AG08396 (cell line): ENCODE results near the gene SORBS2.
A peak's percentile ranks its signal among the peaks of the same experiment; 100 is the strongest.
"Not testable (repeated sequence)": the region's sequence is repeated elsewhere in the genome, so short reads cannot be mapped to it uniquely, and the experiment has no call there.

ENCODE experiments used
- DNase-seq: peaks from one replicate; pipeline ENCODE4 v3.0.0; 2012; ENCODE audit warnings: low spot score, mixed read lengths

The SORBS2 gene

DNA sequence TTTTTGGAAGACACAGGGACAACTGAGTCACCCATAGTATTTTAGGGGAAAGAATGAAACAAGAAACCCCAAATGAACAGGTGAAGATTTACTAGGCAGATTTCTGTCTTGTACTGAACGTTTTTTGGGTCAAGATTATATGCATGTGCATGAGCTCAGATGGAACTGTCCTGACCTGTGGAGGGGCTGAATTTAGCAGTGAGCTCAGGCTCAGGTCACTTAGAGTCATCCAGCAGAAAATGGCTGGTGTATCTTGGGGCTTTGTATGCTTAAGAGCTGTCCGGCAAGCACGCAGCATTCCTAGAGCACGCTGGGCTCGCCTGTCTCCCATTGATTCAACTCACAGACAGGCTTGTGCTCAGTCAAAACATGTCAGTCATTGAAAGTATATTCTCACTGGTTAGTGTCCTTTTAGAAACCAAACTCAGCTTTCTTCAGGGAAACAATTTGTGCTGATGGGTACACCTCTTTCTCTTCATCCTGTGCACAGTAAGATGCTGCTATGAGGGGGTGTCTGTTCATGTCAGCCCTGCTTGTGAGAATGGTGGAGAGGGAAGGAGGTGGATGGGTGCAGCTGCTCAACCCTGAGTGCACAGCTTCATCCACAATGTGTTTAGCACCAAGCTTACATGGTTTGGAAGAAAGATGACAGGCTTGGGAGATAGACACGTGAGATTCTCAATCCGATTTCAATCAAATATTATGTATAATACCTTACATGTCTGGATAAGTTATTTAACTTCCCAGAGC is 229.2 kb downstream of the SORBS2 start:
- DNase-seq, result no peak

DNA sequence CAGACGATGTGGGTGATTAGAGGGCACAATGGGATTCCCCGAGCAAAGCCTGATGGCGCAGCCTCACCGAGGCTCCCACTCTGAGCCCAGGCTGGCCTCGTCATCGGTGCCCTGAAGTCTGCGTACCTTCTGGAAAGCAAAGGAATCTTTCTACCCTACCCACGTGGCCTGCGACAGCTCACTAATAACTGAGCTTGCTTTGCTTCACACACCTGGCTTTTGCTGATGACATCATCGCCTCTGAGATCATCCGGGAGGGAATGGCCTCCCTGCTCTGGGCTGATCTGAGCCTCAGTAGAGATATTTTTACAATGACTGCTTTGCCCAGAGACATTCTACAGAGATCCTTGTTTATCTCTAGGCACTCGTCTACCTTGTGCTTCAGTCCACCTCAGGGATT is 231.3 kb downstream of the SORBS2 start:
- no peak for DNase-seq

DNA sequence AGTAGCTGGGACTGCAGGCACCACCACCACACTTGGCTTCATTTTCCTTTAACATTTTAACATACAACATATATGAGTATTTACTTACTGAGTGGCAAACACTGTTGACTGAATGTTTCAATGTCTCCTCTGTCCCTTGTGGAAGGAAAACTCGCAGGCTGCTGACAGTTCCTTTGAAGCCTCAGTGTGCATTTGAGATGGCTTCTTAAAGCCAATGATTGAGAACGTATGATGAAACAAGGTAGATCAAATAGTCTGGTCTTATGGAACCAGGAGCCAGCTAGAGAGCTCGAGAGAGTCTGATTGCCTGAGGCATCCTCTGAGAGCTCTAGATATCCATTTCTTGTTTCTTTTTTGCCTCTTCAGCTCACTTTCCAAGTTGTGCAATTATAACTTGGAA is 233.7 kb downstream of the SORBS2 start:
- no peak for DNase-seq

DNA sequence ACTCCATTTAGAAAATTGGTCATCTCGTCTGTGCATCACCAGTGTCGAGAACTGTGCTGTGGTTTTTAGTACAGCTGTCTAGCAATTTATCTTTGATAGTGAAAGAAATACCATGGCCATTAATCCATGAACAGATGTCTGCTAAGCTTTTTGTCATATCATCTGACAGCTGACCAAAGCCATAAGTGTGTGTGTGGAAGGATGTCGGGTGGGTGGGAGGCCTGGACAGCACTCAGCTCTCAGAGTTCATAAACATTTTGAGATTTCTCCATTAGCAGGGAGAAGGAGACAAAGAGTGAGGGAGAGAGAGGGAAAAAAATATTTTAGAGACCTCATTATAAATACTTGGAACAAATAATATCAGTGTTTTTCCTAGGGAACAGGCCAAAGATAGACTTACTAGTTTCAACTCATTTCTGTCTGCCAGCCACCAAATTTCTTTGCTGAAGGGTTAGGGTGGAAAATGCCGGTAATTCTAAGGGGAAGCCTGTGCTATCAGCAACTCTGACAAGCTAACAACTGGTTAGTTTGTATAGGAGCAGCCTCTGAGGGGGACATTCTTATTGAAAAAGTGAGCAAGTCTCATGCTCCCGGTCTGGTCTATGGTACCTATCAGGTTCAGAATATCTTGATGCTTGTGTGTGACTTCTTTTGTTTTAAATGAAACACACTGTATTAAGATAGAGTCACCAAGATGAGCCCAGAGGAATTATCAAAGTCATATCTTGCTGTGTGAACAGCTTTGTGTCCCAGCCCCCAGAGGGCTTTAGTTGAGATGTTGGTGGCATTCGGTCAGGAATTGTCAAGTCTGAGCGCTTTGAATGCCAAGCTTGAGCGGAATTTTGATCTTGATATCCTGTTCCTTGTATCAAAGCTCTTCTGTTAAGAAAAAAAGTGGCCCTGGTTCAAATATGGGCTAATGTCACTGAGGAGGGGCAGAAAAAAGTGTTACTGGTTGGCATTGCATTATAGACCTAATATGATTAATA is 234.7 kb downstream of the SORBS2 start:
- DNase-seq, result no peak

DNA sequence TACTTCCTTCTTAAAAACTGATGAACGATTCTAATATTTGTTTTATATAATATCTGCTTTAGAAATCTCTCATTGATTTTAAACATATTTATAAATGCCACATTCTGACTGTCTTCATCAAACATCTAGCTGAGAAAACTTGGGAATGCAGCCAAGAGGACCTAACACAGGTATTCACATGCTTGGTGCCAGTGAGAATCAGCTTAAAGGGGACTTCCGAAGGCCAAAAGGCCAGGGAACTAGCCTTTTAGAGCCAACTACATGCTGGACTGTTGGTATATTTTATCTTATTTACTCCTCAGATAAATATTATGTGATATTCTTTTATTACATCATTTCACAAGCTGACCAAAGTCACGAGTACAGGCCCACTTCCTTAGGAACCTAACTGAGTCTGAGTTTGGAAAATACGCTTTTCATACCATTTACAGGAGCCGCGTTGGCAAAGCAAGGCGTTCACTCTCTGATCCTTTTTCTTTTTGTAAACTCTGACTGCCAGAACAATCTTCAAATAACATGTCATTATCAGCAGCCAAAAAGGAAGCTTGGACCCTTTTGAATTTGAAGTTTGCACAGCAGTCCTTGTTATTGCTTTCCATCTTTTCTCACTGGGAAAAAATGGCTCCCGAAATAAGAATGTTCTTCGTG is 235.6 kb downstream of the SORBS2 start:
- DNase-seq, result no peak

DNA sequence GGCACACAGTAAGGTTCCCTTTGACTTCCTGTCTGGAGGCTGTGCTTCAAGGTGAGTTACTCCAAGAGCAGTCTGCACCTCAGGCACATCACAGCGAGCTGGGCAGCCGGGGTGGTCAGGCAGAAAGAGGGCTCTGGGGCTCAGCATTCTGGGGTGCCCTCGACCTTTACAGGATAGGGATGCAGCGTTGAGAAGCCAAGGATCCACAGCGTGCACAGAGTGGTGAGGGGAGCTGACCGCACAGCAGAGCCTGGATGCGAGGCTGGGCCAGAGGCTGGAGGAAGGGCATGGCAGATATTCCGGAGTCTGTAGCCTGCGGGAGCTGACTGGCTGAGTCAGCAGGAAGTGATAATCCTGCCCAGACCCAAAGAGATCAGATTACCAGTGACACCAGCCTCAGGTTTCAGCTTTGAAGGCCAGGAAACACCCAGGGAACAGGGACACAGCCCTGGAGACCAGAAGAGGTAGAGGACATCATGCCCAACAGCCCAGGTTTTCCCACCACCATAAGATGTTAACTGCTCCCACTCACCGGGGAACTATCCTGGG is 238.3 kb downstream of the SORBS2 start:
- DNase-seq, result peak; percentile 39

DNA sequence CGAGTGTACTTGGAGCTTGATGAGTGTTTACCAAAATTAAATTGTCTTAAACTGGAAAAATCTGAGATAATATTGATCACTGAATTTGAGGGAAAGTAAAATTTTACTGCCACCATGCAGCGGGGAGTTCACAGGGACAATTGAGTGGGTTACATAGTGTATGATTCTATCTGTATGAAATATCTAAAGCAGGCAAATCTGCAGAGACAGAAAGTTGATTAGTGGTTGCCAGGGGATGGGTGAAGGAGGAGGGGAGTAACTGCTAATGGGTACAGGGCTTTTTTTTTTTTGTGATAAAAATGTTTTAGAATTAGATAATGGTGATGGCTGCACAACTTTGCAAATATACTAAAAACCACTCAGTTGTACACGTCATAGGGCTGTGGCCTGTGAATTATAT is 241.3 kb downstream of the SORBS2 start:
- DNase-seq, result no peak

DNA sequence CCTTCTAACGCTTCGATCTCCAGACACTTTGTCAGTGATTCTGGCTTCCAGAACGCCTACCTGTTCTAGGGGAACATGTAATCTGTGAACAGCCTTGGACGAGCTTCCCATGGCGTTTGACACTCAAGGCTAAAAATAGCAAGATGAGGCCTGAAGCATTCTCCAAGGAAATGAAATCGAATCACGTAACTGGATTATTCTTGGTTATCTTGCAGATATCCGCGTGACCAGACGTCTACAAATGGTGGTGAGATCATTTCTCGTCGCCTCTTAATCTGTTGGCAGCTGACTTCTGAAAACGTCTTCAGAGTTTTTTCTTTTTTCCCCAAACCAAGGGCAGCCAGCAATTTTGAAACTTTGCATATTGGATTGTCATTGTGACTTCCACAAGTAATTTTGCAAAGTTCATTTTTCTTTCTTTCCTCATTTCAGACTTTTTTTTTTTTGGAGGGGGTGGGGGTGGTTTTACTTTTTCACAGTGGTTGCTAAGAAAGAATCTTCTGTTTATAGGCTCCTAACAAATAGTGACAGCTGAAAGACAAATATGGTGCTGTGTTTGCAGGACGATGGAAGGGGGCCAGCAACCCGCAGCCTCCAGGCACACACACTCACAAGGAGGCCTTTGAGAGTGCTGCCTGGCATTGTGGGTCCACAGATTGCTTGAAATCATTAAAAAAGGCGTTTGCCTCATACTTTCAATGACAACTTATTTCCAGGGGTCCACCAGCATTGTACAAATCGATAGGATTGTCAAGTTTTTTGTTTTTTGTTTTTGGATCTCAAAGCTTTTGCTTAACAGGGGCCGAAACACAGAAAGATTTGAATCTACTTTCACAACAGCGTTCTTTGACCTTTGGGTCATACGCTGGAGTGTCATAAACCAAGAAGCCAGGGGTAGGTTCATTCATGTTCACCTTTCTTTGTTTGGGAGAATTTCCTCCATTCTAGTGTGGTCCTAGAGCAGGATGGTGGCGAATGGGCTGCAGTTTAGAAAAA is 244.3 kb downstream of the SORBS2 start:
- DNase-seq, result peak; percentile 49

DNA sequence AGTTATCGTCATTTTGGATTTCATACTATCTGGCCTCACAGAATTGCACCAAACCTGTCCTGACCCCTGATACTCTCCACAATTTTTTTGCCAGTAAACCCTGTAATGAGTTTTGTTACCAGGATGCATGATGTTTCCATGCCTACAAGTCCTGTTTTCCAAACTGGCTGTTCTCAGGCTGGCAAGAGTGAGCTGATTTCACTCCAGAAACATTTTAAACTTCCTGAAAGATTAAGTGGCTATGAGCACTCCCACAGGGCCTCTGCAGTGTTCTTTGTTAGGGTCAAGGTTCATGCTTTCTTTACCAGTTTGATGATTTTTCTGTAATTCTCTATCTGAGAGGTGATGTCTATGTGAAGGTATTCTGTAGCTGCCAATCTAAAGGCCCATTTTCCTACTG is 245.0 kb downstream of the SORBS2 start:
- peak; percentile 29 for DNase-seq

DNA sequence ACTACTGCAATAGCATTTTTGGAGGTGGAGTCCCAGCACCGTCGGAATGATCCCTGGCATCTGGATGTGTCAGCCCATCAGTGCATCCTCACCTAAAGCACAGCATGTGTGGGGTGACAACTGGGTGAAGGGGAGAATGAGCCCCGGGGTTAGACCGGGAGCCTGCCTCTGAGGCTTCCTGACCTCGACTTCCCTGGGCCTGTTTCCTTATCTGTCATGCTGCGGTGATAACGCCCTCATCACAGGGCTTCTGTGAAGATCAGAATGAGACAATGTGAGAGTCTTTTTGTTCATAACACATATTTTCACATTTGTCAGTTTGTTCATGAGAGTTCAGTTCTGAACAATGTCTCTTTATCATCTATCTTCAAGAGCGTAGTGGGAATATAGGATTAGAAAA is 245.6 kb downstream of the SORBS2 start:
- DNase-seq, result no peak

DNA sequence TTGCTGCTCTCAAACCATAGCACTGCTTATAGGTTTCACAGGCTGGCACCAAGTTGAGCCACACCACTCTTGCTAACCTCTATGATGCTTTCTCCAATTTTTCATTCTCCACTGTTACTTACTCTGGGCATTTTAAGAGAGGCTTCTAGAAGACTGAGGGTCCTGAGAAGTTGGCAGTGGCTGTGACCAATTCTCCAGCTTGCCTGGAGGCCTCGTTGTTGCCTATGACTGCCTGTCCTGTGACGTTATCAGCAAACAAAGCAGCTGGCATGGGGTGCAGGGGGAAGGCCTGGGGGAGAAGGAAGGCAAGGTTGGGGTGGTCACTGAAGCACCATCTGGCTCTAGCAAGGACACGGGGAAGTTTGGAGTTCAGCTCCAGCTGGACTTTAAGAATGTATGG is 246.3 kb downstream of the SORBS2 start:
- DNase-seq, result no peak

DNA sequence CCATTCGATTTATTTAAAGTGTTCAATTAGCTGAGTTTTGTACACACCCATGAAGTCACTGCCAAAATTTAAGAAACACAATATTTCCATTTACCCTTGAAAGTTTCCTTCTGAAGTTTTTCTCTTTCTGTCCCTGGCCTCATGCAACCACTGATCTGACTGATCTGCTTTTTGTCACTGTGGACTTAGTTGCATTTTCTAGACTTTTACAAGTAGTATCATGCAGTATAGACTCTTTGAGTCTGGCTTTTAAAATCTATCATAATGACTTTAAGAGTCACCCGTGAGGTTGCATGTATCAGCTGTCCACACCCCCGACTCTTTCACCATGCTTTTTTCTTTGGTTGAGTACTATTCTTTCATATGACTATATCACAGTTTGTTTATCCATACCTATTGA is 247.6 kb downstream of the SORBS2 start:
- no peak for DNase-seq

DNA sequence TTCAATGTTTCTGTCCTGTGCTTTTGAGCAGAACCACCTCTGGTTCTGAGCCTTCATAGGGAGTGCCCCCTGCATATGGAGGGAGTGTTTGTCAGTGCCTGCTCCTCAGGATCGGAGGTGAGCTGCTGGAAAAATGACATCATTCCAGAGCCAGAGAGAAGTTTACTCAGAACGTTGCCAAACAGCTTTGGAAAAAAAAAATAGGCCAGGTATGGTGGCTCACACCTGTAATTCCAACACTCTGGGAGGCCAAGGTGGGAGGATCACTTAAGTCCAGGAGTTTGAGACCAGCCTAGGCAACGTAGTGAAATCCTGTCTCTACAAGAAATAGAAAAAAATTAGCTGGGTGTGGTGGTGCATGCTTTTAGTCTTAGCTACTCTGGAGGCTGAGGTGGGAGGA is 249.5 kb downstream of the SORBS2 start:
- DNase-seq, result no peak

DNA sequence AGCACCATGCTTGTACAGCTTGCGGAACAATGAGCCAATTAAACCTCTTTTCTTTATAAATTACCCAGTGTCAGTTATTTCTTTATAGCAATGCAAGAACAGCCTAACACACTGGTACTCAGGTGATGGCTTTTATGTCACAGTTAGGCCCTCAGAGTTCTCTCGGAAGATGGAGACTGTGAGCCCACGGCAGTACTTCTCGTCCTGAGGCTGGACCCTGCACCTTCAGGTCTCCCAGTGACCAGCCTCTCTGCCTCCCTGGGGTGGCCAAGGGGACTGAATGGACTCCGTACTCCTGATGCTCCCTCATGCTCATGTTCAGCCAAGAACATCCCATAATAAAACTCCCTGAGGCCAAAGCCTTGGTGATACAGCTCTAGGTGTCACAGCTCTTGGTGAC is 251.7 kb downstream of the SORBS2 start:
- no peak for DNase-seq

DNA sequence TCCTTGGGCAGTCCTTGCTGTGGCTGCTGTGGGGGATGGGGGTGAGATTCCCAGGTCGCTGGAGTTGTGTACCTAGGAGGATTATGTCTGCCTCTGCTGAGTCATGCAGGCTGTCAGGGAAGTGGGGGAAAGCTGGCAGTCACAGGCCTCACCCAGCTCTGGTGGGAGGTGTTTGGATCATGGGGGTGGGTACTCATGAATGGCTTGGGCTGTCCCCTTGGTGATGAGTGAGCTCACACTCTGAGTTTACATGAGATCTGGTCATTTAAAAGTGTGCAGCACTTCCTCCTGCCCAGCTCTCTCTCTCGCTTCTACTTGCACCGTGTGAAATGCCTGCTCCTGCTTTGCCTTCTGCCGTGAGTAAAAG is 252.1 kb downstream of the SORBS2 start:
- no peak for DNase-seq

DNA sequence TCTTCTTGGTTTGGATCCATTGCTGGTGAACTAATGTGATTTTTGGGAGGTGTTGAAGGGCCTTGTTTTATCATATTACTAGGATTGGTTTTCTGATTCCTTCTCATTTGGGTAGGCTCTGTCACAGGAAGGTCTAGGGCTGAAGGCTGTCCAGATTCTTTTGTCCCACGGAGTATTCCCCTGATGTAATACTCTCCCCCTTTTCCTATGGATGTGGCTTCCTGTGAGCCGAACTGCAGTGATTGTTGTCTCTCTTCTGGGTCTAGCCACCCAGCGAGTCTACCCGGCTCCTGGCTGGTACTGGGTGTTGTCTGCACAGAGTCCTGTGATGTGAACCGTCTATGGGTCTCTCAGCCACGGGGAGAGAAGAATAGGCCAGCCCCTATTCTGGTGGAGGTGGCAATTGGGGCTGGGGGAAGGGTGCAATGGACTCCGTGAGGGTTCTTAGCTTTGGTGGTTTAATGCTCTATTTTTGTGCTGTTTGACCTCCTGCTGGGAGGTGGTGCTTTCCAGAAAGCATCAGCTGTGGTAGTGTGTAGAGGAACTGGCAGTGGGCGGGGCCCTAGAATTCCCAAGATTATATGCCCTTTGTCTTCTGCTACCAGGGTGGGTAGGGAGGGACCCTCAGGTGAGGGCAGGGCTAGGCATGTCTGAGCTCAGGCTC is 252.6 kb downstream of the SORBS2 start:
- not testable (repeated sequence) for DNase-seq

DNA sequence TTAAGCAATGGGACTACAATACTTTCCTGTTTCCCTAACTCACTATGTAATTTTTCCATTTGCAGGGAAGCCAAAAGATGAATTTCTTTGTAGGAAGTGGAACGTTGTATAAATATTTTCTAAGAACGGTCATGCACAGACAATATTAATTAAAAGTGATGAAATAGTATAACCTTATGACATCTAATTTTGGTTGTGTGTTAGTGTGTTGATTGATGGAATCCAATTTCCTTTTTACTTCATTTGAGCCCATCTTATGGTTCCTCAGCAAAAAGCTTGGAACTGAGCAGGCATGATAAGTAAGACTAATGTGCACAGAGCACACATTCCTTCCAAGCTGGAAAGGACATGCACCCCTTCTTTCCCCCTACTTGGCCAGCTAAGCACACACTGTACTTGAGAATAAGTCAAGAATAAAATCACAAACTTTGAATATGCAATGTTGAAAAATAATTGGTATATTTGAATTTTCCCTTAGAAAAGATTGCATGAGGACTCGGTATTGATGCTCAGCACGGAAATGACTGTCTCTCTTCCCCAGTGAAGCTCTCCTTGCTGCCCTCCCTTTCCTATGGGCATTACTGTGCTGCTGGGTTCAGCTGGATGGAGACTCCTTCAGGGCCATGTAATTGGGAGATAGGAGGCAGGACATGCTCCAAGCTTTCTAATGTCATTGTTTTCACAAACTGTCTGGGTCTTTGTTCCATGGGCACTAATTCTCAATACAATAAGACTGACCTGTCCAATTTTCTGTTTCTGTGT is 257.4 kb downstream of the SORBS2 start:
- DNase-seq, result no peak

DNA sequence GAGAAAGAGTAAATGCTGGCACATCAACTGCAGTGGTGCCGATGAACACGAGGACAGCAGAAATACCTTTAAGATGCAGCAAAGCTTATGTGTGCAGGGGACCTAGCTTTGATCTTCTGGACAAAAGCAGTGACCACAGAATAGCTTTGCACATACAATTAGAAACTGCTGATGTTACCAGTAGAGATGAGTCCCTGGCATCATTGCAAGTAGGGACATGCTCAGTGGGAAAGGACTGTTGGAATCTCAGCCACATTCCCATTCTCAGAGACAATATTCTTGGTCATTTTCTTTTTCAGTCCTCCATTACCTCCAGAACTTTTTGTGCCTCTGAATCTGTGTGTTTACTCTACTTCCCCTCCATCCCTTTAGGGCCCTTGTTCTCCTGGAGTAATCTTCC is 259.7 kb downstream of the SORBS2 start:
- no peak for DNase-seq

DNA sequence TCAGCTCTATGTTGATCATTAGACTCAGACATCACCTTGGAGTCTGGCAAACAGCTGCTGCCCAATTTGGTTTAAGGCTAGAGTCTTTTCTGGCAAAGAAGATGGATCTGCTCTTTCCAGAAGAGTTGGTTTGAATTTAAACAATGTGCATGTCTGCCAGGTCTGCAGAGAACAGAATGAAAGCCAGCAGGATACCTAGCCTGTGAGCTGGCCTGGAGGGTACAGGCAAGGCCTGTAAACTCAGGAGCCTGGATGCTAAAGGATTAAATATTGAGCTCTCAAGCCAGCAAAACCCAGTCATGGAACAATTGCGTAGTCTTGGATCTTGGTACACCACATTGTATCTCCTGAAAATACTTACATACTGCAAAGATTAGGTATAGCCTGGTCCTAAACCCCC is 261.1 kb downstream of the SORBS2 start:
- no peak for DNase-seq

DNA sequence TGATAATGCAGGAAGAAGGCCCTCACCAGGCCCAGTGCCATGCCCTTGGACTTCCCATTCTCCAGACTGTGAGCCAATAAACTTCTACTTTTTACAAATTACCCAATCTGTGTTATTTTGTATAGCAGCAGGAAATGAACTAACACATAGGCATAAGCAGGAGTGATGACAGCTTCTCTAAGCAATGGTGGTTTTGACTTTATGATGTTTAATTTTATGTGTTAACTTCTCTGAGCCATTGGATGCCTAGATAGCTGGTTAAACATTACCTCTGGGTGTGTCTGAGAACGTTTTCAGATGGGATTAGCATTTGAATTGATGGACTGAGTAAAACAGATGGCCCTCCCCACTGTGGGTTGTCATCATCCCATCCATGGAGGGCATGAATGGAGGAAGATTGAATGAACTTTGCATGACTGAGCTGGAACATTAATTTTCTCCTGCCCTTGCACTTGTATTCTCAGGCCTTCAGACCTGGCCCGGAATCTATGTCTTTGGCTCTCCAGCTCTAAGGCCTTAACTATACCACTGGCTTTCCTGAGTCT is 262.8 kb downstream of the SORBS2 start:
- DNase-seq, result no peak
